ENCODE data around the gene TICAM2.

DNA sequence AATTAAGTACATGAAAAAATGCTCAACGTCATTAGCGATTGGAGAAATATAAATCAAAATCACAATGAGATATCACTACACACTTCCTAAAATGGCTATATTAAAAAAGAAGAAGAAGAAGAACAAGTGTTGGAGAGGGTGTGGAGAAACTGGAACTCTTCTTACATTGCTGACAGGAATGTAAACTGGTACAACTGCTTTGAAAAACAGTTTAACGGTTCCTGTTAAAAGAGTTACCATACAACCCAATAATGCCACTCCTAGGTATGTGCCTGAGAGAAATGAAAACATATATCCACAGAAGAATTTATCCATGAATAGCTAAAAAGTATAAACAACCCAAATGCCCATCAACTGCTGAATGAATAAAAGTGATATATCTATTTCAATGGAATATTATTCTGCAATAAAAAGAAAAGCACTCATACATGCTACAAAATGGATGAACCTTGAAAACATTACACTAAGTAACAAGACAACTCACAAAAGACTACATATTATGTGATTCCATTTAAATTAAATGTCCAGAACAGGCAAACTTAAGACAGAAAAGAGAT lies 66.7 kb downstream of the TICAM2 start:
- no peak for TF ChIP-seq POLR2A (IDR thresholded peaks at IDR 0.05)
- TF ChIP-seq, protein P1, sequence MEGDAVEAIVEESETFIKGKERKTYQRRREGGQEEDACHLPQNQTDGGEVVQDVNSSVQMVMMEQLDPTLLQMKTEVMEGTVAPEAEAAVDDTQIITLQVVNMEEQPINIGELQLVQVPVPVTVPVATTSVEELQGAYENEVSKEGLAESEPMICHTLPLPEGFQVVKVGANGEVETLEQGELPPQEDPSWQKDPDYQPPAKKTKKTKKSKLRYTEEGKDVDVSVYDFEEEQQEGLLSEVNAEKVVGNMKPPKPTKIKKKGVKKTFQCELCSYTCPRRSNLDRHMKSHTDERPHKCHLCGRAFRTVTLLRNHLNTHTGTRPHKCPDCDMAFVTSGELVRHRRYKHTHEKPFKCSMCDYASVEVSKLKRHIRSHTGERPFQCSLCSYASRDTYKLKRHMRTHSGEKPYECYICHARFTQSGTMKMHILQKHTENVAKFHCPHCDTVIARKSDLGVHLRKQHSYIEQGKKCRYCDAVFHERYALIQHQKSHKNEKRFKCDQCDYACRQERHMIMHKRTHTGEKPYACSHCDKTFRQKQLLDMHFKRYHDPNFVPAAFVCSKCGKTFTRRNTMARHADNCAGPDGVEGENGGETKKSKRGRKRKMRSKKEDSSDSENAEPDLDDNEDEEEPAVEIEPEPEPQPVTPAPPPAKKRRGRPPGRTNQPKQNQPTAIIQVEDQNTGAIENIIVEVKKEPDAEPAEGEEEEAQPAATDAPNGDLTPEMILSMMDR (IDR thresholded peaks at IDR 0.05): no peak

All from Peyer's patch (tissue), 4 donors.